ENCODE measurements around the gene TERT. TPM values are rescaled to one million over a fixed set of nuclear protein-coding genes. Genes with fewer than 3 reads are reported as not detected.

TERT gene
- total and polyA plus RNA-seq, 8 donors, result 0.19 to 4.0 (median 0.38) TPM; not detected in 4

DNA sequence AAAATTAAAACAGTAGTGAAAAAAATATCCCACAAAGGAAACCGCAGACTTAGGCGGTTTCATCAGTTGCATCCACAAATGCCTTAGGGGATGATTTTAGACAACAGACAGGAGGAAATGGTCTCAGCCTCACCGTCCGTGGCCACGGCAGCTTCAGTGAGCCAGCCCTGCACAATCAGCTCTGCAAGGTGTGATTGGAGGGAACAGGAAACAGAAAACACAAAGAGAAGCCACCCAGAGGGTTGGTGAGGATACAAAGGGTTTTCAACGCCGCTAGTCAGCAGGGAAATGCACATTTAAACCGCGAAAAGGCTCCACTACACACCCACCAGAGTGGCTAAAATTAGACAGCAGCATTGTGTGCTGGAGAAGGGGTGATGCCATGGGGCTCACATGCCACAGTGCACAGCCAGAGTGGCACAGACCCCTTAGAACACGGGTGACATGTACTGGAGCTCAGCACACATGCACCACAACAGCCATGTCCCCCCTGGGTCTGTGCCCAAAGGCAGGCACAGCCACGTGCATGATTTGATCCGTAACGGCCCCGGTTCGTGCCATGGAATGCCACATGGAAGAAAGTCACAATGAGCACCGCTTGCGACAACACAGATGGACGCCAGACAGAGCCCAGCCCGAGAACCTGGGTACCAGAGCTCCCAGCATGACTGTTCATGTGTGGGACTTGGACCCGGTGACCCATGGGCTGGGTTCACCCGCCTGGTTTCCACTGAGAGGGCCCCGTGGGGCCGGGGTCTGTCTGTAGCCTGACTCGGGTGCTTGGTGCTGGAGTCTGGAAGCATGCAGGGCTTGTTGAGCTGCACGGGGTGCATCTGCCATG is 18.3 kb upstream of the TERT start:
- intact Hi-C loops (cut with DNase I; ENCODE audit: low total_unique reads), result no loop called here
- H3K4me3 ChIP-seq, result no peak overlapping the region
- TF ChIP-seq EP300 (IDR thresholded peaks at IDR 0.05), result no peak
- TF ChIP-seq, protein P1, sequence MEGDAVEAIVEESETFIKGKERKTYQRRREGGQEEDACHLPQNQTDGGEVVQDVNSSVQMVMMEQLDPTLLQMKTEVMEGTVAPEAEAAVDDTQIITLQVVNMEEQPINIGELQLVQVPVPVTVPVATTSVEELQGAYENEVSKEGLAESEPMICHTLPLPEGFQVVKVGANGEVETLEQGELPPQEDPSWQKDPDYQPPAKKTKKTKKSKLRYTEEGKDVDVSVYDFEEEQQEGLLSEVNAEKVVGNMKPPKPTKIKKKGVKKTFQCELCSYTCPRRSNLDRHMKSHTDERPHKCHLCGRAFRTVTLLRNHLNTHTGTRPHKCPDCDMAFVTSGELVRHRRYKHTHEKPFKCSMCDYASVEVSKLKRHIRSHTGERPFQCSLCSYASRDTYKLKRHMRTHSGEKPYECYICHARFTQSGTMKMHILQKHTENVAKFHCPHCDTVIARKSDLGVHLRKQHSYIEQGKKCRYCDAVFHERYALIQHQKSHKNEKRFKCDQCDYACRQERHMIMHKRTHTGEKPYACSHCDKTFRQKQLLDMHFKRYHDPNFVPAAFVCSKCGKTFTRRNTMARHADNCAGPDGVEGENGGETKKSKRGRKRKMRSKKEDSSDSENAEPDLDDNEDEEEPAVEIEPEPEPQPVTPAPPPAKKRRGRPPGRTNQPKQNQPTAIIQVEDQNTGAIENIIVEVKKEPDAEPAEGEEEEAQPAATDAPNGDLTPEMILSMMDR (IDR thresholded peaks at IDR 0.05), result no peak
- TF ChIP-seq POLR2A (IDR thresholded peaks at IDR 0.05), result no peak
- TF ChIP-seq POLR2AphosphoS5 (IDR thresholded peaks at IDR 0.05), result no peak
- peaks cover 19 to 38% (median 32%) of the 10 kb centered on the region in 4 donors for H3K4me1 ChIP-seq
- peaks cover 0 to 11% (median 0%) of the 10 kb centered on the region in 3 donors for H3K27me3 ChIP-seq
- peak in 1 of 2 donors; percentile 23 for DNase-seq
- peaks cover 3 to 15% (median 12%) of the 10 kb centered on the region in 4 donors for H3K36me3 ChIP-seq
- WGBS, 5 donors, result 56 to 79% (median 73%) methylated on average over 21 to 25 of the region's 25 CpGs
- peak overlapping the region in 1 of 5 donors; percentile 91 for H3K27ac ChIP-seq
- H3K9me3 ChIP-seq, result peaks cover 0 to 4% (median 2%) of the 10 kb centered on the region in 4 donors

DNA sequence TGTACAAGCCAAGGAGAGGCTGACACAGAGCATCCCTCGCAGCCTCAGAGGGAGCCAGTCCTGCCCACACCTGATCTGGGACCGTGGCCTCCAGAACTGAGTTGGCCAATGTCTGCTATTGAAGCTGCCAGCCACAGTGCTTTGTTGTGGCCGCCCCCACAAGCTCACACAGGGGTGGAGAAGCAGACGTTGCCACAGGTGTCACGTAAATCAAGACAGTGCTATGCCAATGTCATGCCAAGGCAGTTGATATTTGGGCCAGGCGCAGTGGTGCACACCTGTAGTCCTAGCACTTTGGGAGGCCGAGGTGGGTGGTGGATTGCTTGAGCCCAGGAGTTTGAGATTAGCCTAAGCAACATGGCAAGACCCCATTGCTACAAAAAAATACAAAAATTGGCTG is 17.3 kb upstream of the TERT start:
- peaks cover 0 to 5% (median 2%) of the 10 kb centered on the region in 4 donors for H3K36me3 ChIP-seq
- H3K9me3 ChIP-seq, result peaks cover 0 to 4% (median 2%) of the 10 kb centered on the region in 4 donors
- peaks cover 0 to 11% (median 0%) of the 10 kb centered on the region in 3 donors for H3K27me3 ChIP-seq
- intact Hi-C loops (cut with DNase I; ENCODE audit: low total_unique reads), result no loop called here
- no peak for TF ChIP-seq POLR2A (IDR thresholded peaks at IDR 0.05)
- TF ChIP-seq EP300 (IDR thresholded peaks at IDR 0.05), result no peak
- TF ChIP-seq, protein P1 (IDR thresholded peaks at IDR 0.05), result no peak
- no peak for TF ChIP-seq POLR2AphosphoS5 (IDR thresholded peaks at IDR 0.05)
- H3K4me3 ChIP-seq, result no peak overlapping the region
- peak in 1 of 2 donors; percentile 15 for DNase-seq
- no peak overlapping the region for H3K27ac ChIP-seq
- peaks cover 16 to 34% (median 30%) of the 10 kb centered on the region in 4 donors for H3K4me1 ChIP-seq
- WGBS, 5 donors, result 80 to 95% (median 84%) methylated on average over 7 of the region's 7 CpGs

GRCh38 chr5:1311439-1312055 is 16.7 kb upstream of the TERT start:
- DNase-seq, result peak in 1 of 2 donors; percentile 0
- Histone ChIP-seq H3K4me3 (no peak overlapping the region), H3K9me3 (peaks cover 0 to 4% (median 2%) of the 10 kb centered on the region in 4 donors), H3K4me1 (peaks cover 10 to 33% (median 23%) of the 10 kb centered on the region in 4 donors), H3K36me3 (no peaks in the 10 kb centered on the region), H3K27ac (no peak overlapping the region), H3K27me3 (peaks cover 0 to 11% (median 0%) of the 10 kb centered on the region in 3 donors)
- intact Hi-C loops (cut with DNase I; ENCODE audit: low total_unique reads), result no loop called here
- 87 to 93% (median 91%) methylated on average over 15 of the region's 15 CpGs for WGBS, 5 donors
- no peak for TF ChIP-seq POLR2AphosphoS5 (IDR thresholded peaks at IDR 0.05)
- TF ChIP-seq, protein P1 (IDR thresholded peaks at IDR 0.05), result no peak
- TF ChIP-seq EP300 (IDR thresholded peaks at IDR 0.05), result no peak
- TF ChIP-seq POLR2A (IDR thresholded peaks at IDR 0.05), result no peak

GRCh38 chr5:1310118-1310517 is 15.2 kb upstream of the TERT start:
- H3K36me3 ChIP-seq, result no peaks in the 10 kb centered on the region
- H3K27ac ChIP-seq, result no peak overlapping the region
- H3K27me3 ChIP-seq, result peaks cover 0 to 11% (median 0%) of the 10 kb centered on the region in 3 donors
- H3K4me3 ChIP-seq, result no peak overlapping the region
- H3K4me1 ChIP-seq, result peaks cover 4 to 19% (median 9%) of the 10 kb centered on the region in 4 donors
- no peak for DNase-seq
- intact Hi-C loops (cut with DNase I; ENCODE audit: low total_unique reads), result no loop called here
- WGBS, 5 donors, result 92 to 95% (median 94%) methylated on average over 7 of the region's 7 CpGs
- peaks cover 0 to 4% (median 2%) of the 10 kb centered on the region in 4 donors for H3K9me3 ChIP-seq
- TF ChIP-seq, protein P1 (IDR thresholded peaks at IDR 0.05), result no peak
- no peak for TF ChIP-seq EP300 (IDR thresholded peaks at IDR 0.05)
- TF ChIP-seq POLR2A (IDR thresholded peaks at IDR 0.05), result no peak
- no peak for TF ChIP-seq POLR2AphosphoS5 (IDR thresholded peaks at IDR 0.05)

All from stomach (tissue), 9 donors.